KOPT-K1 (cell line): Measurements from ENCODE around the gene WASHC1.
"Not testable (repeated sequence)": the region's sequence is repeated elsewhere in the genome, so short reads cannot be mapped to it uniquely, and the experiment has no call there.

Source experiments
- H3K27ac ChIP-seq: fragments of 200-600 bp; sonication (generic); 2 replicates; pipeline ENCODE4 v1.5.1; 2016; ENCODE audit warnings: antibody characterized with exemption, mild to moderate bottlenecking, low read depth, low read length; ENCODE audit not compliant: poor library complexity, severe bottlenecking
- H3K36me3 ChIP-seq: fragments of 200-600 bp; sonication (generic); 2 replicates; pipeline ENCODE4 v1.5.1; 2017; ENCODE audit warnings: antibody characterized with exemption, mild to moderate bottlenecking, low read length, moderate library complexity; ENCODE audit not compliant: insufficient read depth
- H3K9me3 ChIP-seq: fragments of 200-600 bp; sonication (generic); 2 replicates; pipeline ENCODE4 v1.5.1; 2017; ENCODE audit warnings: antibody characterized with exemption, low read length, mild to moderate bottlenecking; ENCODE audit not compliant: insufficient read depth, poor library complexity, severe bottlenecking

The WASHC1 gene

GRCh38 chr9:41819-42218 is 12.6 kb upstream of the WASHC1 start:
- H3K9me3 ChIP-seq, H3K36me3 ChIP-seq, H3K27ac ChIP-seq: not testable (repeated sequence)

- H3K36me3 ChIP-seq, H3K9me3 ChIP-seq, H3K27ac ChIP-seq: not testable (repeated sequence)
Observed at GRCh38 chr9:41261-41676, 12.0 kb upstream of the WASHC1 start.

GRCh38 chr9:32308-32707 is 3.1 kb upstream of the WASHC1 start:
- not testable (repeated sequence) for H3K27ac ChIP-seq, H3K36me3 ChIP-seq, H3K9me3 ChIP-seq

GRCh38 chr9:28775-29174 is 481 bp downstream of the WASHC1 start:
- not testable (repeated sequence) for H3K9me3 ChIP-seq, H3K36me3 ChIP-seq
- H3K27ac ChIP-seq, result peak overlapping the region; percentile 47

GRCh38 chr9:21621-22020 is 7.6 kb downstream of the WASHC1 start:
- H3K36me3 ChIP-seq, H3K9me3 ChIP-seq, H3K27ac ChIP-seq: not testable (repeated sequence)

GRCh38 chr9:16875-17274 is 12.4 kb downstream of the WASHC1 start:
- H3K9me3 ChIP-seq, H3K36me3 ChIP-seq, H3K27ac ChIP-seq: not testable (repeated sequence)

GRCh38 chr9:14129-14809 is 15.0 kb downstream of the WASHC1 start:
- not testable (repeated sequence) for H3K9me3 ChIP-seq, H3K36me3 ChIP-seq, H3K27ac ChIP-seq

GRCh38 chr9:11206-11605 is 18.1 kb downstream of the WASHC1 start:
- H3K9me3 ChIP-seq, H3K36me3 ChIP-seq, H3K27ac ChIP-seq: not testable (repeated sequence)

GRCh38 chr9:10653-11053 is 18.6 kb downstream of the WASHC1 start:
- not testable (repeated sequence) for H3K36me3 ChIP-seq, H3K9me3 ChIP-seq, H3K27ac ChIP-seq

GRCh38 chr9:10207-10606 is 19.0 kb downstream of the WASHC1 start:
- not testable (repeated sequence) for H3K27ac ChIP-seq, H3K9me3 ChIP-seq, H3K36me3 ChIP-seq
